ENCODE data around the gene WDR82. TPM values are rescaled to one million over a fixed set of nuclear protein-coding genes. Genes with fewer than 3 reads are reported as not detected.
A peak's percentile ranks its signal among the peaks of the same experiment; 100 is the strongest.

The WDR82 gene
- total RNA-seq, 2 experiments from 2014 or later: 131 TPM

- no peaks in the 10 kb centered on the region for H3K9me3 Mint-ChIP-seq
- POLR2A ChIA-PET: interaction anchor here (0.9 to 11.1 kb wide), 16 partner anchors 10 to 247 kb away, joined by 3 to 121 read pairs (median 4); partner anchors contain the start of genes ABHD14B, GLYCTK, POC1A and PPM1M
- peaks cover 92% of the 10 kb centered on the region for H3K4me1 Mint-ChIP-seq
- CTCF ChIA-PET: interaction anchor here (0.6 to 7.3 kb wide), 37 partner anchors 11 to 551 kb away, joined by 3 to 138 read pairs (median 5); partner anchors contain the start of genes ABHD14B, POC1A, PPM1M and TWF2
- H3K27ac Mint-ChIP-seq: peak overlapping the region; percentile 83
- peaks cover 5% of the 10 kb centered on the region for H3K36me3 Mint-ChIP-seq (ENCODE audit: low read depth)
- peak overlapping the region; percentile 77 for H3K4me3 Mint-ChIP-seq
- DNase-seq: no peak
- H3K27me3 Mint-ChIP-seq: no peaks in the 10 kb centered on the region
Measured at GRCh38 chr3:52221141-52221562, 57.3 kb downstream of the WDR82 start.

DNA sequence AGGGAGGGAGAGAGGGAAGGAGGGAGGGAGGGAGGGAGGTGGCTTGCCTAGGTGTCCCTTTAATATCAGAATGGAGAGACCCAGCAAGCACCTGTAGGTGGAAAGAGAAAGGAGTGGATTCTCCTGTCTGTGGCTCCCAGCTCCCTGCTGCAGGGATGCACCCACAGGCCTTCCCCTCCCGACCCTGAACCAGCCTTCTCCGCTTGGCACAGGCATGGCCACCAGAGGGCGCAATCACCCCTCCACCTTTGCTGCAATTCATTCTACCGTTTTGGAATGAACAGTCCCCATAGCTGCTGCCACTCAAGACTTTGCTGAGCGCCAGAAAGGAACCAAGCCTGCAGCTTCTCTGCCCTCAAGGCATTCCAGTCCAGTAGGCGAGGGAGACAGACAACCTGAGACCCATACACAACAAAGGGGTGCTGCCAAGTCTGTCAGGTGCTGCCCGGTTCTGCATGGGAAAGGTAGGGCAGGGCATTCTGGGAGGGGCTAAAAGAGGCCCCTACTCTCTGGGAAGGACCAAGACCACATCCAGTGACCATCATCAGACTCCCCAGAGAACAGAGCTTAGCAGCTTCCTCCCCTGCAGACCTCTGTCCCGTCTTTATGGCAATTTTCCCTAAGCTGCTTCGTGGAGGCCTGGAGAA, 57.9 kb downstream of the WDR82 start:
- Mint-ChIP-seq H3K27me3 (no peaks in the 10 kb centered on the region), H3K4me3 (peak overlapping the region; percentile 50), H3K27ac (peak overlapping the region; percentile 79), H3K36me3 (ENCODE audit: low read depth) (peaks cover 9% of the 10 kb centered on the region), H3K4me1 (peaks cover 91% of the 10 kb centered on the region), H3K9me3 (no peaks in the 10 kb centered on the region)
- peak; percentile 91 for DNase-seq
- POLR2A ChIA-PET: interaction anchor here (1.0 to 11.1 kb wide), 14 partner anchors 11 to 226 kb away, joined by 3 to 121 read pairs (median 6); partner anchors contain the start of genes GLYCTK, POC1A, PPM1M and TWF2
- CTCF ChIA-PET: interaction anchor here (0.6 to 7.3 kb wide), 38 partner anchors 10 to 551 kb away, joined by 3 to 138 read pairs (median 5); partner anchors contain the start of genes ABHD14B, POC1A, PPM1M and TWF2

DNA sequence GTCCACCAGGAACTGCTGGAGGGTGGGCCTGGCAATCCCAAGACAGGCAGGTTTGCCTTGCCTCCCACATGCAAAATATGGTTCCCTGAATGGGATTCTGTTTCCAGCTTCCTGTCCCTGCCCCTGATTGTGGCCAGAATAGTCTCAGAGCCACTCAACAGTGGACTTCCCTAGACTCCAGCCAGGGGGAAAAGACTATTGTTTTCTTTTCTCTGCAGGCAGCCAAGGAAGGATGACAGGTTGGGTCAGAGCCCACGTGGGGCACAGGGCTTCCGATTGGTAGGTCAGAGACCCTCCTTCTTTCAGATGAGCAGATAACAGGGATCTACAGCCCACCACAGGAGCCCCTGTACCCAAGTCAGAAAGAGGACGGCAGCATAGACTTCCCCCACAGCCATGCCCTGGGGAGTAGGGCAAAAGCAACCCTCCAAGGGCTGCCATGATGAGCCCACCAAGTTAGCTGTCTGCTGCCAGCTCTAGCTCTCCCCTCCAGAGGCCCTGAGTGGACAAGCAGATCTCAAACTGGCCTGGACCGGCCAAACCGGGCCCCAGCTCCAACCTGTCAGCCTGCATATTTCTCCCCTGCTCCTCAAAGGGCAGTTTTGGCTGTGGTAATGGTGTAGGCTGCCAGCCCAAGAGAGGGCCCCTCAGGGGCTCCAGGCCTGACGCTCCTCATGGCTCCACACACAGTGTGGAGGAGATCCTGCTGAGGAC, 59.4 kb downstream of the WDR82 start:
- no peaks in the 10 kb centered on the region for H3K9me3 Mint-ChIP-seq
- H3K27me3 Mint-ChIP-seq: no peaks in the 10 kb centered on the region
- H3K4me3 Mint-ChIP-seq: peak overlapping the region; percentile 41
- ChIA-PET CTCF (interaction anchor here (0.7 to 7.3 kb wide), 19 partner anchors 9 to 557 kb away, joined by 3 to 138 read pairs (median 12); partner anchors contain the start of genes TWF2 and WDR82), POLR2A (interaction anchor here (0.7 to 11.1 kb wide), 8 partner anchors 12 to 161 kb away, joined by 3 to 121 read pairs (median 6); partner anchors contain the start of genes GLYCTK, POC1A, TWF2 and WDR82)
- H3K27ac Mint-ChIP-seq: peak overlapping the region; percentile 97
- DNase-seq: no peak
- H3K36me3 Mint-ChIP-seq (ENCODE audit: low read depth): peaks cover 23% of the 10 kb centered on the region
- H3K4me1 Mint-ChIP-seq: peaks cover 92% of the 10 kb centered on the region

DNA sequence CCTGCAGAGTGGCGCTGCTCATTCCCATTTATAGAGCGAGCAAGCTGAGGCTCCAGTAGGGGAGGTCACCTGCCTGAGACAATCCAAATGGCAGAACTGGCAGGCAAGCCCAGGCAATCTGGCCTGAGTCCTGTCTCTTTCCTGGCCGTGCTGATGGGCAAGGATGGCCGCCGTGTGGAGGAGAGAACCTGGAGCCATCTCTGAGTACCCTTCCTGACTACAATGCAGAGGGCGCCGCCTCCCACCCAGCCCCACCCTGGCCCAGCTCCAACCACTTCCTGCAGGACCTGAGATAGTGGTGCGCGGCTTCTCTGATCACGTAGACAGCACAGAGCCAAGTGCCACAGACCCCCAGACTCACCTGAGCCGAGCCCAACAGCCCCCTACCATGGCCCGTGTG, 60.0 kb downstream of the WDR82 start:
- Mint-ChIP-seq H3K4me1 (peaks cover 89% of the 10 kb centered on the region), H3K27me3 (no peaks in the 10 kb centered on the region), H3K9me3 (no peaks in the 10 kb centered on the region), H3K36me3 (ENCODE audit: low read depth) (peaks cover 29% of the 10 kb centered on the region), H3K4me3 (peak overlapping the region; percentile 65), H3K27ac (peak overlapping the region; percentile 97)
- ChIA-PET CTCF (interaction anchor here (0.6 to 7.3 kb wide), 12 partner anchors 8 to 197 kb away, joined by 3 to 138 read pairs (median 10); partner anchors contain the start of gene WDR82), POLR2A (interaction anchor here (1.2 to 11.1 kb wide), 5 partner anchors 13 to 162 kb away, joined by 3 to 121 read pairs (median 5); partner anchors contain the start of genes DUSP7, TWF2 and WDR82)
- peak; percentile 71 for DNase-seq

DNA sequence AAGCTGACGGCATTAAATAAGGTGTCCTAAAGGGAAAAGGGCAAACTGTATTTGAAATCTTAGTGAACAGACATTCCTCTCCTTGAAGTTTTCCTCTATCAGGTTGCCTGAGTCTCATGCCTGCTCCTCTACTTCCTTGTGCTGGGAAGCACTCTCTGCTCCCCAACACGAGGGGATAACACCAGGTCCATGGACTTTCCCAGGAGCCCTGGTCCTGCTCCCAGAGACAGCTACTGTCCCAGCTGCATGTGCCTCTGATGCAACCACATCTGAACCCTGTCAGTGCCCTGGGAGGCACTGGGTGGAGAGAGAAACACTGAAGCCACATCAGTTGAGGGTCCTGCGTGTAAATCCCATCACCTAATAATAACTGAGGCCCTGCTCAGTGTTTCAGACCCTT, 60.4 kb downstream of the WDR82 start:
- H3K27ac Mint-ChIP-seq: peak overlapping the region; percentile 97
- H3K36me3 Mint-ChIP-seq (ENCODE audit: low read depth): peaks cover 32% of the 10 kb centered on the region
- no peak for DNase-seq
- POLR2A ChIA-PET: interaction anchor here (1.2 to 11.1 kb wide), 5 partner anchors 13 to 161 kb away, joined by 3 to 121 read pairs (median 5); partner anchors contain the start of genes DUSP7, TWF2 and WDR82
- H3K9me3 Mint-ChIP-seq: no peaks in the 10 kb centered on the region
- CTCF ChIA-PET: interaction anchor here (0.5 to 7.3 kb wide), 12 partner anchors 8 to 419 kb away, joined by 3 to 138 read pairs (median 7); partner anchors contain the start of gene WDR82
- H3K27me3 Mint-ChIP-seq: no peaks in the 10 kb centered on the region
- H3K4me1 Mint-ChIP-seq: peaks cover 86% of the 10 kb centered on the region
- H3K4me3 Mint-ChIP-seq: peak overlapping the region; percentile 65

- POLR2A ChIA-PET: interaction anchor here (0.7 to 11.1 kb wide), 13 partner anchors 12 to 221 kb away, joined by 3 to 121 read pairs (median 3); partner anchors contain the start of genes DUSP7, RPL29, TWF2 and WDR82
- peak overlapping the region; percentile 65 for H3K4me3 Mint-ChIP-seq
Measured at GRCh38 chr3:52217409-52217805, 61.0 kb downstream of the WDR82 start.

GRCh38 chr3:52216585-52217408, 61.7 kb downstream of the WDR82 start:
- Mint-ChIP-seq H3K4me3 (peak overlapping the region; percentile 65), H3K27me3 (no peaks in the 10 kb centered on the region), H3K36me3 (ENCODE audit: low read depth) (peaks cover 44% of the 10 kb centered on the region), H3K27ac (peak overlapping the region; percentile 97), H3K9me3 (no peaks in the 10 kb centered on the region), H3K4me1 (peaks cover 77% of the 10 kb centered on the region)
- CTCF ChIA-PET: interaction anchor here (1.0 to 7.3 kb wide), 6 partner anchors 10 to 163 kb away, joined by 3 to 138 read pairs (median 6); no protein-coding TSS in a partner anchor
- DNase-seq: peak; percentile 64
- POLR2A ChIA-PET: interaction anchor here (0.5 to 11.1 kb wide), 14 partner anchors 14 to 234 kb away, joined by 3 to 121 read pairs (median 3); partner anchors contain the start of genes DUSP7, RPL29, TWF2 and WDR82

More at GRCh38 chr3:52217409-52217805, 61.0 kb downstream of the WDR82 start:
- H3K27ac Mint-ChIP-seq: peak overlapping the region; percentile 97
- DNase-seq: peak; percentile 33
- H3K36me3 Mint-ChIP-seq (ENCODE audit: low read depth): peaks cover 38% of the 10 kb centered on the region
- CTCF ChIA-PET: interaction anchor here (0.5 to 7.3 kb wide), 8 partner anchors 7 to 419 kb away, joined by 3 to 138 read pairs (median 10); partner anchors contain the start of gene WDR82
- peaks cover 81% of the 10 kb centered on the region for H3K4me1 Mint-ChIP-seq
- no peaks in the 10 kb centered on the region for H3K27me3 Mint-ChIP-seq
- no peaks in the 10 kb centered on the region for H3K9me3 Mint-ChIP-seq

DNA sequence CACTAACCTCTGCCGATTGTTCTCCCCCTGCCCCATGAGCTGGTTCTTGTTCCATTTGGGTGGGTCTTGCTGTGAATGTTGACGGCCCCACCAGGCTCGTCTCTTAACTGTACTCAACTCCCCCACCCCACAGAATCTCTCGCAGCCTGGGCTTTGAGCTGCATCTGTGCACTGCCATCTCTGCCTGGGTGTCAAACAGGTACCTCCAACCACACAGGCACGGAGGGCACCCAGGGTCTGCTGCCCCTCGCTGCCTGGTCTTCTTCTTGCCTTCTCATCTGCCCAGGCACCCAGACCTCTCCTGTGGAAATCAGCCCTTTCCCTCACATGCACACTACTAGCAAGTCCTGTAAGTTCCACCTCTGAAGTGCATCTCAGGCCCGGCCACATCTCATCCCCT, 63.1 kb downstream of the WDR82 start:
- Mint-ChIP-seq H3K4me3 (no peak overlapping the region), H3K27me3 (no peaks in the 10 kb centered on the region), H3K9me3 (no peaks in the 10 kb centered on the region), H3K36me3 (ENCODE audit: low read depth) (peaks cover 58% of the 10 kb centered on the region), H3K4me1 (peaks cover 63% of the 10 kb centered on the region), H3K27ac (peak overlapping the region; percentile 65)
- POLR2A ChIA-PET: interaction anchor here (0.8 to 1.1 kb wide), 2 partner anchors 10 to 62 kb away, joined by 3 read pairs; no protein-coding TSS in a partner anchor
- CTCF ChIA-PET: no interaction called here
- no peak for DNase-seq

GRCh38 chr3:52213901-52214300, 64.5 kb downstream of the WDR82 start:
- Mint-ChIP-seq H3K9me3 (no peaks in the 10 kb centered on the region), H3K27ac (no peak overlapping the region), H3K27me3 (no peaks in the 10 kb centered on the region), H3K4me3 (no peak overlapping the region), H3K36me3 (ENCODE audit: low read depth) (peaks cover 70% of the 10 kb centered on the region), H3K4me1 (peaks cover 50% of the 10 kb centered on the region)
- CTCF ChIA-PET: no interaction called here
- POLR2A ChIA-PET: no interaction called here
- DNase-seq: no peak

DNA sequence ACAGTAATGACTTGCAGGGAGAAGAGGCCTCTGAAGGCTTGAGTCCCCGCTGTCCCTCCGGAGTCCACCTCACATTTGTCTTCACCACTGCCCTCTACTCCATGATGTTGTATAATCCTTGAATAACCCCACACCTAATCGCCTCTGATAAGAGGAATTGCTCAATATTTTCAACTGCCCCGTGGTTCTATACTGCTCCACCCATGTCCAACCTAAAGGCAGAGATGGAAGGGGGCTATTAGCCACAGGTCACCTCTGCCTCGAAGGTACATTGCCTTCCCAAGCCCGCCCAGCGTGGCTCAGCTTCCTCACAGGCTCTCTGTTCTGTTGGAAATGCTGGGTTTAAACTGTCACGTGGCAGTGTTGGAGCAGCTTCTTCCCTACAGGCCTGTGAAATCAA, 65.4 kb downstream of the WDR82 start:
- Mint-ChIP-seq H3K4me3 (no peak overlapping the region), H3K27ac (no peak overlapping the region), H3K27me3 (no peaks in the 10 kb centered on the region), H3K9me3 (no peaks in the 10 kb centered on the region), H3K36me3 (ENCODE audit: low read depth) (peaks cover 79% of the 10 kb centered on the region), H3K4me1 (peaks cover 41% of the 10 kb centered on the region)
- POLR2A ChIA-PET: no interaction called here
- CTCF ChIA-PET: interaction anchor here (5.9 kb wide), 1 partner anchor 8 kb away, joined by 43 read pairs; no protein-coding TSS in a partner anchor
- DNase-seq: no peak

DNA sequence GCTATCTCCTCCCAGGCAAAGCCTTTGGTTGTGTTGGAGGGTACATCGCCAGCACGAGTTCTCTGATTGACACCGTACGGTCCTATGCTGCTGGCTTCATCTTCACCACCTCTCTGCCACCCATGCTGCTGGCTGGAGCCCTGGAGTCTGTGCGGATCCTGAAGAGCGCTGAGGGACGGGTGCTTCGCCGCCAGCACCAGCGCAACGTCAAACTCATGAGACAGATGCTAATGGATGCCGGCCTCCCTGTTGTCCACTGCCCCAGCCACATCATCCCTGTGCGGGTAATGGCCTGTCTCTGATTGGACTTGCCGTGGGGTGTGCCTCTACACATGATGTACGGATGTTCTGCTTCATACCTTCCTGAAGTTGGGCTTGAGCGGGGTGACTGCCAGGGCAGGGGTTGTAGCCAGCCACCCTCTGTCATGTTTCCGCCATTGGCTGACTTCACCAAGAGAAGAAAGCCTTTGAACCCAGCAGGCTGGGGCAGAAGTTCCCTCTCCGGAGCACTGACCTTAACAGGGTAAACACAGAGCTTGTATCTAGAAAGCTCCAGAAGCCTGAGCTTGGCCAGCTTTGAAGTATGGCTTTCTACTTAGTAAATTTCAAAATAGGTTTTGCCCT, 67.1 kb downstream of the WDR82 start:
- CTCF ChIA-PET: interaction anchor here (1.4 to 5.9 kb wide), 2 partner anchors 9 to 21 kb away, joined by 3 to 43 read pairs; no protein-coding TSS in a partner anchor
- peaks cover 91% of the 10 kb centered on the region for H3K36me3 Mint-ChIP-seq (ENCODE audit: low read depth)
- DNase-seq: no peak
- H3K27ac Mint-ChIP-seq: no peak overlapping the region
- POLR2A ChIA-PET: interaction anchor here (1.0 kb wide), 1 partner anchor 155 kb away, joined by 3 read pairs; the partner anchor contains the start of gene DUSP7
- H3K4me1 Mint-ChIP-seq: peaks cover 28% of the 10 kb centered on the region
- no peaks in the 10 kb centered on the region for H3K27me3 Mint-ChIP-seq
- H3K4me3 Mint-ChIP-seq: no peak overlapping the region
- H3K9me3 Mint-ChIP-seq: no peaks in the 10 kb centered on the region
